H1 (cell line): ENCODE results near the gene SCNN1A. TPM values are rescaled to one million over a fixed set of nuclear protein-coding genes. Genes with fewer than 3 reads are reported as not detected.

ENCODE experiments used
- CTCF ChIA-PET: fragments of 300-600 bp; sonication (Branson Sonifier 250); formaldehyde crosslinking; loops from one replicate; lab custom pipeline; 2021; ENCODE audit not compliant: partially characterized antibody; lab: Charles Lee
- POLR2A ChIA-PET: fragments of 300-600 bp; sonication (Branson Sonifier 250); formaldehyde crosslinking; loops from one replicate; lab custom pipeline; 2021; ENCODE audit warnings: inconsistent platforms; ENCODE audit not compliant: partially characterized antibody; lab: Charles Lee
- DNase-seq, 2 experiments: peaks; one replicate each; pipeline versions ENCODE4 v3.0.0 to v3.0.0-alpha.2; 2010 to 2022; ENCODE audit warnings: low spot score in 2 of 2, low read depth in 1 of 2, mixed read lengths in 1 of 2
- FAIRE-seq: peaks from 2 replicates; lab custom pipeline; 2011; peaks lifted over from hg19 to GRCh38; lab: Jason Lieb, UNC
- H2AFZ ChIP-seq: 2 replicates; pipeline ENCODE4 v1.8.1; 2012; ENCODE audit warnings: low read length, inconsistent platforms
- H2AK5ac ChIP-seq: 2 replicates; pipeline ENCODE4 v1.6.1; 2013; ENCODE audit warnings: low read depth, low read length
- H2BK120ac ChIP-seq: replicated peaks from 2 replicates; pipeline ENCODE3; 2013; ENCODE audit warnings: low read depth, low read length, inconsistent platforms
- H2BK12ac ChIP-seq: 2 replicates; pipeline ENCODE4 v1.6.1; 2013; ENCODE audit warnings: low read depth, low read length
- H2BK15ac ChIP-seq: 2 replicates; pipeline ENCODE4 v1.6.1; 2013; ENCODE audit warnings: low read length
- H2BK20ac ChIP-seq: 2 replicates; pipeline ENCODE4 v1.6.1; 2013; ENCODE audit warnings: low read length
- H2BK5ac ChIP-seq: 2 replicates; pipeline ENCODE4 v1.6.1; 2013; ENCODE audit warnings: low read depth, low read length
- H3K14ac ChIP-seq: 2 replicates; pipeline ENCODE4 v1.6.1; 2013; ENCODE audit warnings: inconsistent platforms; ENCODE audit not compliant: insufficient read length
- H3K18ac ChIP-seq: 2 replicates; pipeline ENCODE4 v1.6.1; 2013; ENCODE audit warnings: low read length; ENCODE audit errors: extremely low read depth
- H3K23ac ChIP-seq: 2 replicates; pipeline ENCODE4 v1.6.1; 2013; ENCODE audit warnings: inconsistent platforms; ENCODE audit not compliant: insufficient read length
- H3K23me2 ChIP-seq: 2 replicates; pipeline ENCODE4 v1.6.1; 2013; ENCODE audit warnings: low read depth, low read length
- H3K27ac ChIP-seq: 2 replicates; pipeline ENCODE4 v1.6.1; 2011; ENCODE audit warnings: low read depth, low read length, inconsistent platforms
- H3K27me3 ChIP-seq, 4 experiments: replicated peaks in 1 of 4; 1 replicate in 1 of 4; 2 replicates in 3 of 4; pipeline versions ENCODE4 v1.6.1 to v1.8.1; 2011 to 2013; ENCODE audit warnings: low read length in 3 of 4, mild to moderate bottlenecking in 3 of 4, inconsistent platforms in 2 of 4, mixed read lengths in 2 of 4, moderate library complexity in 1 of 4; ENCODE audit not compliant: control insufficient read depth in 3 of 4, insufficient read depth in 3 of 4; ENCODE audit errors: extremely low read depth in 1 of 4
- H3K36me3 ChIP-seq, 4 experiments: 2 replicates each; pipeline versions ENCODE4 v1.6.1 to v1.8.1; 2011 to 2013; ENCODE audit warnings: mild to moderate bottlenecking in 4 of 4, low read length in 3 of 4, moderate library complexity in 2 of 4, control low read depth in 1 of 4, inconsistent platforms in 1 of 4; ENCODE audit not compliant: insufficient read depth in 4 of 4, control insufficient read depth in 2 of 4
- H3K4ac ChIP-seq: replicated peaks from 2 replicates; pipeline ENCODE3; 2013; ENCODE audit warnings: low read length, low read depth, mixed read lengths, inconsistent platforms; ENCODE audit not compliant: insufficient read length
- H3K4me1 ChIP-seq, 4 experiments: replicated peaks in 1 of 4; 1 replicate in 1 of 4; 2 replicates in 3 of 4; pipeline versions ENCODE4 v1.6.1 to v1.8.1; 2011 to 2013; ENCODE audit warnings: low read length in 3 of 4, inconsistent platforms in 2 of 4, mixed read lengths in 1 of 4; ENCODE audit not compliant: insufficient read depth in 4 of 4, control insufficient read depth in 3 of 4
- H3K4me2 ChIP-seq, 2 experiments: 2 replicates each; pipeline versions ENCODE4 v1.6.1 to v1.8.1; 2011 to 2013; ENCODE audit warnings: low read depth in 2 of 2, low read length in 2 of 2, control low read depth in 1 of 2, inconsistent platforms in 1 of 2, mild to moderate bottlenecking in 1 of 2; ENCODE audit not compliant: insufficient read depth in 1 of 2
- H3K4me3 ChIP-seq, 4 experiments: fragments of 200-600, 300-600 bp in 1 of 4; sonication (generic), shearing (Covaris generic), sonication (Bioruptor Twin) in 1 of 4; 2 replicates each; pipeline versions ENCODE4 v1.5.1 to v1.8.1; 2011 to 2016; ENCODE audit warnings: low read length in 4 of 4, low read depth in 3 of 4, control low read depth in 2 of 4, inconsistent platforms in 2 of 4, mild to moderate bottlenecking in 2 of 4, mixed read lengths in 1 of 4, moderate library complexity in 1 of 4; ENCODE audit not compliant: insufficient read depth in 2 of 4; ENCODE audit errors: extremely low read depth in 1 of 4
- H3K56ac ChIP-seq: replicated peaks from 2 replicates; pipeline ENCODE3; 2013; ENCODE audit warnings: low read depth, mild to moderate bottlenecking, mixed read lengths, low read length, inconsistent platforms; ENCODE audit not compliant: insufficient read length
- H3K79me1 ChIP-seq: 2 replicates; pipeline ENCODE4 v1.6.1; 2013; ENCODE audit warnings: low read depth, low read length, control low read depth
- H3K79me2 ChIP-seq, 2 experiments: 2 replicates each; pipeline versions ENCODE4 v1.6.1 to v1.8.1; 2012 to 2013; ENCODE audit warnings: low read length in 2 of 2, mild to moderate bottlenecking in 2 of 2, inconsistent platforms in 1 of 2; ENCODE audit not compliant: insufficient read depth in 2 of 2, control insufficient read depth in 1 of 2
- H3K9ac ChIP-seq, 4 experiments: replicated peaks in 1 of 4; 1 replicate in 1 of 4; 2 replicates in 3 of 4; pipeline versions ENCODE4 v1.6.1 to v1.8.1; 2011 to 2013; ENCODE audit warnings: low read depth in 3 of 4, low read length in 3 of 4, control low read depth in 2 of 4, mild to moderate bottlenecking in 2 of 4, moderate library complexity in 2 of 4, inconsistent platforms in 1 of 4; ENCODE audit errors: extremely low read depth in 1 of 4
- H3K9me3 ChIP-seq, 2 experiments: 2 replicates each; pipeline versions ENCODE4 v1.6.1 to v1.8.1; 2012 to 2013; ENCODE audit warnings: mild to moderate bottlenecking in 2 of 2, moderate library complexity in 2 of 2, control low read depth in 1 of 2, inconsistent platforms in 1 of 2, low read depth in 1 of 2, low read length in 1 of 2, mixed read lengths in 1 of 2; ENCODE audit not compliant: insufficient read depth in 2 of 2
- H4K20me1 ChIP-seq, 2 experiments: replicated peaks in 1 of 2; 2 replicates each; pipeline versions ENCODE3 to v1.8.1; 2011 to 2013; ENCODE audit warnings: inconsistent platforms in 2 of 2, low read length in 2 of 2, mild to moderate bottlenecking in 1 of 2; ENCODE audit not compliant: insufficient read depth in 2 of 2, control insufficient read depth in 1 of 2
- H4K5ac ChIP-seq: 2 replicates; pipeline ENCODE4 v1.6.1; 2013; ENCODE audit warnings: low read length, low read depth, mixed read lengths, inconsistent platforms; ENCODE audit not compliant: insufficient read length
- H4K8ac ChIP-seq: 2 replicates; pipeline ENCODE4 v1.8.0; 2013; ENCODE audit warnings: mild to moderate bottlenecking, moderate library complexity, low read length, inconsistent platforms; ENCODE audit not compliant: insufficient read depth; ENCODE audit errors: extremely low read depth
- H4K91ac ChIP-seq: replicated peaks from 2 replicates; pipeline ENCODE3; 2013; ENCODE audit warnings: low read length, mixed read lengths, inconsistent platforms; ENCODE audit not compliant: insufficient read length
- BACH1 ChIP-seq: IDR thresholded peaks from 2 replicates; pipeline ENCODE4 v1.6.1; 2012; ENCODE audit warnings: low read length, improper control_type of control experiment
- CBX5 ChIP-seq: fragments of 300-800, 300-1000 bp; sonication (generic); IDR thresholded peaks from 2 replicates; pipeline ENCODE4 v1.7.1; 2016; ENCODE audit warnings: antibody characterized with exemption, low read length, low read depth
- EGR1 ChIP-seq: IDR thresholded peaks from 2 replicates; pipeline ENCODE4 v1.6.1; 2011; ENCODE audit warnings: low read depth, low read length, borderline replicate concordance
- JUN ChIP-seq: IDR thresholded peaks from 2 replicates; pipeline ENCODE4 v1.6.1; 2011; ENCODE audit warnings: low read depth, mild to moderate bottlenecking, improper control_type of control experiment, low read length
- RAD21 ChIP-seq, 2 experiments: IDR thresholded peaks in 1 of 2; conservative IDR thresholded peaks in 1 of 2; 2 replicates each; pipeline ENCODE4 v1.6.1; 2011; ENCODE audit warnings: low read depth in 2 of 2, low read length in 2 of 2, improper control_type of control experiment in 1 of 2, inconsistent platforms in 1 of 2, mild to moderate bottlenecking in 1 of 2, moderate library complexity in 1 of 2
- SRF ChIP-seq: IDR thresholded peaks from 2 replicates; pipeline ENCODE4 v1.6.1; 2011; ENCODE audit warnings: mild to moderate bottlenecking, low read depth, low read length, moderate library complexity
- WGBS, 2 experiments: shearing (Covaris generic) in 1 of 2; methylation state at CpG; one replicate each; pipeline versions ENCODE4 v1.1.6 to v1.1.7; 2013 to 2015; ENCODE audit warnings: low lambda C conversion rate in 2 of 2, mixed read lengths in 2 of 2, inconsistent platforms in 1 of 2, low coverage in 1 of 2, missing lambda C conversion rate in 1 of 2; ENCODE audit not compliant: insufficient replicate concordance in 2 of 2, insufficient coverage in 1 of 2, insufficient read length in 1 of 2; ENCODE audit errors: extremely low coverage in 1 of 2, missing lambda C conversion rate in 1 of 2; 5-methylcytosine and 5-hydroxymethylcytosine counted together
- polyA plus RNA-seq, 7 experiments: library from polyadenylated mRNA; depleted of rRNA in 3 of 7; stranded (reverse) in 5 of 7; unstranded in 2 of 7; fragments of >200 nt in 5 of 7; fragments of 200-250 nt in 2 of 7; gene quantifications; 1 replicate in 5 of 7; 2 replicates in 1 of 7; 4 replicates in 1 of 7; pipeline versions ENCODE4 v1.2.1 to v1.2.3, GENCODE V29; 2011 to 2013; ENCODE audit warnings: missing spikeins in 2 of 7, mixed read lengths in 2 of 7
- total RNA-seq: library from RNA; stranded (reverse); fragmentation: NEBNext Ultra II Directional; extraction: Animal tissue kit (Norgen Biotek cat#: 25700); gene quantifications from 2 replicates; pipeline ENCODE4 v1.2.1, GENCODE V29; 2021
- TF ChIP-seq, protein P1 (sequence below): IDR thresholded peaks from 2 replicates; pipeline ENCODE4 v1.6.1; 2012; ENCODE audit warnings: inconsistent platforms

SCNN1A gene
- total and polyA plus RNA-seq, 2 of the 8 experiments (the other 6 are each of a cell fraction or from before 2014, with no cell fraction given), result 85.5 to 156 TPM

DNA sequence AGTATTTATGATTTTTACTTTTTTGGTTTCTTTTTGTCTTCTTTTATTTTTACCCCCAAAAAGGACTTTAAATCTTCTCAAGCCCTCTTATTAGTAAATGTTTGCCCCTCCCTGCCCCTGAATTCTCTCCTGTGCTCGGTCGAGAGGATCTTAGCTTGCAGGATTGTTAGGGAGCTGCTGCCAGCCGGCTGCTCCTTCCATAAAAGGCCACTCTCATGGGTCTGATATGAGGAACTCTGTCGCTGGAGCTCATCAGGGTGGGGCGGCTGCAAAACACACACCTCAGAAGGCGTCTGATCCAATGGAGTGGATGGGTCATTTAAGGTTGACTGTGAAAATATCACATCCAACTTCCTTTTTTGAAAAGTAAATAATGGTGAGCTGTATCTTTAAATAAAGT lies 17.1 kb upstream of the SCNN1A start:
- WGBS, 2 experiments, result 89% methylated on average over 6 of the region's 6 CpGs; no CpG with 5 or more reads in 1 of the 2 experiments
- no peak overlapping the region for H2AFZ ChIP-seq
- no peak overlapping the region for H3K14ac ChIP-seq
- TF ChIP-seq RAD21 (IDR thresholded peaks at IDR 0.05 in 1 of 2, conservative IDR thresholded peaks at IDR 0.05 in 1 of 2; ENCODE audit: low read depth in 2 of 2, low read length in 2 of 2), result no peak
- TF ChIP-seq EGR1, result no peak
- TF ChIP-seq JUN, result no peak
- TF ChIP-seq, protein P1, sequence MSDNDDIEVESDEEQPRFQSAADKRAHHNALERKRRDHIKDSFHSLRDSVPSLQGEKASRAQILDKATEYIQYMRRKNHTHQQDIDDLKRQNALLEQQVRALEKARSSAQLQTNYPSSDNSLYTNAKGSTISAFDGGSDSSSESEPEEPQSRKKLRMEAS, result no peak
- no peak for TF ChIP-seq CBX5
- TF ChIP-seq SRF, result no peak
- no peak for TF ChIP-seq BACH1
- H4K5ac ChIP-seq, result no peak overlapping the region
- H2BK20ac ChIP-seq, result no peak overlapping the region
- no peak overlapping the region for H3K27ac ChIP-seq
- DNase-seq, result no peak
- no peaks in the 10 kb centered on the region for H3K9me3 ChIP-seq
- no peak overlapping the region for H3K18ac ChIP-seq
- no peaks in the 10 kb centered on the region for H3K27me3 ChIP-seq
- H4K91ac ChIP-seq, result no peak overlapping the region
- no peak overlapping the region for H3K23ac ChIP-seq
- H3K4me3 ChIP-seq, result no peak overlapping the region
- POLR2A ChIA-PET, result interaction anchor here (0.9 to 6.0 kb wide), 7 partner anchors 9 to 144 kb away, joined by 3 to 36 read pairs (median 3); partner anchors contain the start of genes LTBR and SCNN1A
- no peak overlapping the region for H2BK15ac ChIP-seq
- no peak overlapping the region for H3K56ac ChIP-seq
- H2BK5ac ChIP-seq, result no peak overlapping the region
- H3K23me2 ChIP-seq, result no peaks in the 10 kb centered on the region
- FAIRE-seq, result no peak
- H3K9ac ChIP-seq, result no peak overlapping the region
- H2BK12ac ChIP-seq, result no peak overlapping the region
- CTCF ChIA-PET, result interaction anchor here (0.6 to 1.5 kb wide), 5 partner anchors 53 to 110 kb away, joined by 3 to 9 read pairs (median 3); no protein-coding TSS in a partner anchor
- H3K79me2 ChIP-seq, result no peaks in the 10 kb centered on the region
- no peak overlapping the region for H3K4ac ChIP-seq
- no peak overlapping the region for H4K8ac ChIP-seq
- peaks cover 0 to 7% (median 3%) of the 10 kb centered on the region in 4 experiments; a peak in 4 of 7 replicates for H3K4me1 ChIP-seq
- no peak overlapping the region for H3K4me2 ChIP-seq
- H3K79me1 ChIP-seq, result no peaks in the 10 kb centered on the region
- H3K36me3 ChIP-seq, result no peaks in the 10 kb centered on the region
- no peaks in the 10 kb centered on the region for H4K20me1 ChIP-seq
- no peak overlapping the region for H2AK5ac ChIP-seq
- H2BK120ac ChIP-seq, result no peak overlapping the region
